Testis (tissue), 3 donors: ENCODE results near the gene TTYH2. TPM values are rescaled to one million over a fixed set of nuclear protein-coding genes. Genes with fewer than 3 reads are reported as not detected.
A peak's percentile ranks its signal among the peaks of the same experiment; 100 is the strongest.
"Not testable (repeated sequence)": the region's sequence is repeated elsewhere in the genome, so short reads cannot be mapped to it uniquely, and the experiment has no call there.

Experiments used
- DNase-seq: peaks from one replicate; pipeline ENCODE4 v3.0.0-alpha.2; 2019
- H3K27ac ChIP-seq, 2 donors: fragments of 200-600 bp; sonication (generic); one replicate each; pipeline ENCODE4 v1.5.1; 2019
- H3K27me3 ChIP-seq: fragments of 200-600 bp; sonication (generic); one replicate; pipeline ENCODE4 v1.5.1; 2019
- H3K36me3 ChIP-seq: fragments of 200-600 bp; sonication (generic); one replicate; pipeline ENCODE4 v1.5.1; 2017; ENCODE audit warnings: low read depth; ENCODE audit errors: missing control alignments
- H3K4me1 ChIP-seq: fragments of 200-600 bp; sonication (generic); one replicate; pipeline ENCODE4 v1.5.1; 2019
- H3K4me3 ChIP-seq, 2 donors: fragments of 200-600 bp; sonication (generic); one replicate each; pipeline ENCODE4 v1.5.1; 2017 to 2019
- H3K9me3 ChIP-seq: fragments of 200-600 bp; sonication (generic); one replicate; pipeline ENCODE4 v1.5.1; 2017
- POLR2A ChIP-seq: fragments of 450-650 bp; IDR thresholded peaks from one replicate; pipeline ENCODE4 v1.6.1; 2017; ENCODE audit warnings: antibody characterized with exemption, mild to moderate bottlenecking, moderate library complexity
- WGBS, 2 donors: methylation state at CpG; one replicate each; pipeline ENCODE4 v1.1.5; 2018; 5-methylcytosine and 5-hydroxymethylcytosine counted together
- intact Hi-C: fragments of 100-400 bp; cut with DNase I; formaldehyde crosslinking; loops from one replicate; pipeline ENCODE4 v1.15.1; 2023; ENCODE audit warnings: low total_unique reads
- polyA plus RNA-seq: library from polyadenylated mRNA; stranded (reverse); fragments of 350-450 nt; fragmentation: Illumina TruSeq; extraction: RNeasy Lipid Tissue Mini Kit (QIAGEN cat#74804); gene quantifications from one replicate; pipeline ENCODE4 v1.2.3, GENCODE V29; 2014; ENCODE audit warnings: low read depth, low replicate concordance; ENCODE audit not compliant: insufficient read depth
- total RNA-seq, 2 donors: library from RNA; depleted of rRNA; stranded (reverse); fragments of >200 nt; gene quantifications; one replicate each; pipeline ENCODE4 v1.2.3, GENCODE V29; 2016
- TF ChIP-seq, protein P1 (sequence below), 3 experiments: fragments of 450-650 bp in 2 of 3; fragments of 200-600 bp in 1 of 3; sonication (generic) in 1 of 3; IDR thresholded peaks; one replicate each; pipeline ENCODE4 v1.5.1; 2016 to 2019; ENCODE audit warnings: antibody characterized with exemption in 3 of 3, mild to moderate bottlenecking in 2 of 3, moderate library complexity in 1 of 3

Gene TTYH2
- total and polyA plus RNA-seq, 3 donors from 2014 or later: 52.7 to 73.5 (median 69.7) TPM

DNA sequence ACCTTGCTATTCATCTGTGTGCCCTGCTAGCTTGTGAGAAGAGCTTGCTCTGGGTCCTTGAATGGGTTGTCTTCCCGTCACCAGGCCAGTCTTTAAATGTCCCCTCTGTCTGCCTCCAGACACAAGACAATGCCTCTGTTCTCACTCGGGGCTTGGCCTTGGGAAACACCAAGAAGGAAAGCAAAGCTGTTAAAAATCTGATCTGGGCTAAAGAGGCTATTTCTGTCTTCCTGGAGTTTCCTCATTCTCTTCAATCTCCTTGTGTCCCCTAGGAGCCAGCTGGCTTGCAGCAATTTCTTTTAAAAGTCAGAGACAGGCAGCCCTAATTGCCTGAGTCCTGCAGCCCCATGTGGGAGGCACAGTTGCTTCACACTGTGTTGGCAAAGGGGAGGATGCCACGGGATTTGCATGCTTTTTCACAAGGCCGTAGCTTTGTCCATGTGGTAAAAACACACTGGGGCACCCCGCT is 63.2 kb downstream of the TTYH2 start:
- Histone ChIP-seq H3K4me1 (peaks cover 28% of the 10 kb centered on the region), H3K4me3 (no peak overlapping the region), H3K36me3 (no peaks in the 10 kb centered on the region), H3K27ac (peak overlapping the region; percentile 48 to 68), H3K27me3 (no peaks in the 10 kb centered on the region), H3K9me3 (no peaks in the 10 kb centered on the region)
- TF ChIP-seq, protein P1, sequence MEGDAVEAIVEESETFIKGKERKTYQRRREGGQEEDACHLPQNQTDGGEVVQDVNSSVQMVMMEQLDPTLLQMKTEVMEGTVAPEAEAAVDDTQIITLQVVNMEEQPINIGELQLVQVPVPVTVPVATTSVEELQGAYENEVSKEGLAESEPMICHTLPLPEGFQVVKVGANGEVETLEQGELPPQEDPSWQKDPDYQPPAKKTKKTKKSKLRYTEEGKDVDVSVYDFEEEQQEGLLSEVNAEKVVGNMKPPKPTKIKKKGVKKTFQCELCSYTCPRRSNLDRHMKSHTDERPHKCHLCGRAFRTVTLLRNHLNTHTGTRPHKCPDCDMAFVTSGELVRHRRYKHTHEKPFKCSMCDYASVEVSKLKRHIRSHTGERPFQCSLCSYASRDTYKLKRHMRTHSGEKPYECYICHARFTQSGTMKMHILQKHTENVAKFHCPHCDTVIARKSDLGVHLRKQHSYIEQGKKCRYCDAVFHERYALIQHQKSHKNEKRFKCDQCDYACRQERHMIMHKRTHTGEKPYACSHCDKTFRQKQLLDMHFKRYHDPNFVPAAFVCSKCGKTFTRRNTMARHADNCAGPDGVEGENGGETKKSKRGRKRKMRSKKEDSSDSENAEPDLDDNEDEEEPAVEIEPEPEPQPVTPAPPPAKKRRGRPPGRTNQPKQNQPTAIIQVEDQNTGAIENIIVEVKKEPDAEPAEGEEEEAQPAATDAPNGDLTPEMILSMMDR (IDR thresholded peaks at IDR 0.05): no peak
- no peak for TF ChIP-seq POLR2A
- peak; percentile 77 for DNase-seq
- WGBS, 2 donors: 21% methylated on average over 4 to 5 of the region's 5 CpGs
- intact Hi-C loops: no loop called here

GRCh38 chr17:74277935-74278334 is 64.6 kb downstream of the TTYH2 start:
- peaks cover 28% of the 10 kb centered on the region for H3K4me1 ChIP-seq

DNA sequence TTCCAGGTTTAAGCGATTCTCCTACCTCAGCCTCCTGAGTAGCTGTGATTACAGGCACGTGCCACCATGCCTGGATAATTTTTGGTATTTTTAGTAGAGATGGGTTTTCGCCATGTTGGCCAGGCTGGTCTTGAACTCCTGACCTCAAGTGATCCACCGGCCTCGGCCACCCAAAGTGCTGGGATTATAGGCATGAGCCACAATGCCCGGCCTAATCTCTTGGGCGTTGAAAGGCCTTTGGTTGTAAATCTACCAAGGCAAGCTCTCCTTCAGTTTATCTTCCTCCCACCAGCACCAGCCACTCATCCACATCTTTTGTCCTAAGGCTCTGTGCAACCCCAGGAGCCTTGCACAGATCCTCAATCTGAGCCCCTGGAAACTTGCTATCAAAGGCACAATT is 66.2 kb downstream of the TTYH2 start:
- H3K27me3 ChIP-seq, DNase-seq, H3K4me3 ChIP-seq, H3K36me3 ChIP-seq, H3K27ac ChIP-seq, intact Hi-C loops, H3K9me3 ChIP-seq: not testable (repeated sequence)
- WGBS, 2 donors: 77 to 81% methylated on average over 7 of the region's 7 CpGs
- peaks cover 25% of the 10 kb centered on the region for H3K4me1 ChIP-seq

More at GRCh38 chr17:74277935-74278334, 64.6 kb downstream of the TTYH2 start:
- H3K27ac ChIP-seq: peak overlapping the region in 1 of 2 donors; percentile 21
- H3K27me3 ChIP-seq: no peaks in the 10 kb centered on the region
- H3K4me3 ChIP-seq: no peak overlapping the region
- WGBS, 2 donors: 85% methylated on average over 1 of the region's 1 CpG; no CpG with 5 or more reads in 1 of the 2 donors
- H3K9me3 ChIP-seq: no peaks in the 10 kb centered on the region
- H3K36me3 ChIP-seq: no peaks in the 10 kb centered on the region
- no peak for DNase-seq
- intact Hi-C loops: no loop called here
- TF ChIP-seq, protein P1 (IDR thresholded peaks at IDR 0.05): no peak
- TF ChIP-seq POLR2A: no peak

- peaks cover 20% of the 10 kb centered on the region for H3K4me1 ChIP-seq
- TF ChIP-seq, protein P1 (IDR thresholded peaks at IDR 0.05): no peak
- TF ChIP-seq POLR2A: no peak
- no peaks in the 10 kb centered on the region for H3K9me3 ChIP-seq
- DNase-seq: no peak
- H3K27me3 ChIP-seq: no peaks in the 10 kb centered on the region
- intact Hi-C loops: no loop called here
- H3K27ac ChIP-seq: no peak overlapping the region
- H3K4me3 ChIP-seq: no peak overlapping the region
- no peaks in the 10 kb centered on the region for H3K36me3 ChIP-seq
- 80 to 90% methylated on average over 3 to 9 of the region's 9 CpGs for WGBS, 2 donors
These were observed 66.7 kb downstream of the TTYH2 start for GRCh38 chr17:74280093-74280513.

GRCh38 chr17:74281799-74282198 is 68.4 kb downstream of the TTYH2 start:
- TF ChIP-seq, protein P1 (IDR thresholded peaks at IDR 0.05): no peak
- TF ChIP-seq POLR2A: no peak
- no peaks in the 10 kb centered on the region for H3K27me3 ChIP-seq
- H3K27ac ChIP-seq: no peak overlapping the region
- no peaks in the 10 kb centered on the region for H3K36me3 ChIP-seq
- no peaks in the 10 kb centered on the region for H3K9me3 ChIP-seq
- H3K4me1 ChIP-seq: peaks cover 8% of the 10 kb centered on the region
- H3K4me3 ChIP-seq: peak overlapping the region in 1 of 2 donors; percentile 17
- WGBS, 2 donors: 81 to 96% methylated on average over 18 to 20 of the region's 20 CpGs
- DNase-seq: no peak
- intact Hi-C loops: no loop called here

GRCh38 chr17:74282274-74282586 is 68.9 kb downstream of the TTYH2 start:
- DNase-seq, H3K4me1 ChIP-seq, H3K36me3 ChIP-seq, H3K4me3 ChIP-seq, H3K9me3 ChIP-seq, H3K27me3 ChIP-seq, H3K27ac ChIP-seq, intact Hi-C loops: not testable (repeated sequence)
- 78 to 86% methylated on average over 4 of the region's 4 CpGs for WGBS, 2 donors
